H9 (cell line): ENCODE measurements around the gene CD1D. TPM values are rescaled to one million over a fixed set of nuclear protein-coding genes. Genes with fewer than 3 reads are reported as not detected.

Experiments
- DNase-seq: peaks from one replicate; pipeline ENCODE4 v3.0.0-alpha.2; 2017
- H2AFZ ChIP-seq: one replicate; pipeline ENCODE4 v1.6.1; 2013; ENCODE audit warnings: mild to moderate bottlenecking, low read length, control low read depth, moderate library complexity
- H2AK5ac ChIP-seq: 2 replicates; pipeline ENCODE4 v1.6.1; 2013; ENCODE audit warnings: low read length, control low read depth, mixed read lengths; ENCODE audit not compliant: insufficient read length
- H2BK120ac ChIP-seq: one replicate; pipeline ENCODE4 v1.6.1; 2013; ENCODE audit warnings: low read depth, mild to moderate bottlenecking, low read length, control low read depth, inconsistent platforms; ENCODE audit not compliant: poor library complexity, severe bottlenecking
- H2BK12ac ChIP-seq: 2 replicates; pipeline ENCODE4 v1.6.1; 2013; ENCODE audit warnings: low read length, control low read depth, mixed read lengths, low read depth; ENCODE audit not compliant: insufficient read length
- H2BK15ac ChIP-seq: 2 replicates; pipeline ENCODE4 v1.6.1; 2013; ENCODE audit warnings: low read depth, low read length, control low read depth
- H2BK20ac ChIP-seq: one replicate; pipeline ENCODE4 v1.6.1; 2013; ENCODE audit warnings: low read depth, mild to moderate bottlenecking, low read length, control low read depth, inconsistent platforms; ENCODE audit not compliant: poor library complexity, severe bottlenecking
- H2BK5ac ChIP-seq: 2 replicates; pipeline ENCODE4 v1.6.1; 2013; ENCODE audit warnings: low read length, control low read depth, mixed read lengths; ENCODE audit not compliant: insufficient read length
- H3K14ac ChIP-seq: 2 replicates; pipeline ENCODE4 v1.6.1; 2013; ENCODE audit warnings: low read length, control low read depth; ENCODE audit not compliant: insufficient read depth
- H3K18ac ChIP-seq: 2 replicates; pipeline ENCODE4 v1.6.1; 2013; ENCODE audit warnings: low read depth, mild to moderate bottlenecking, mixed read lengths, low read length, control low read depth; ENCODE audit not compliant: insufficient read length
- H3K23ac ChIP-seq: 2 replicates; pipeline ENCODE4 v1.6.1; 2013; ENCODE audit warnings: low read length, control low read depth, mixed read lengths, low read depth; ENCODE audit not compliant: insufficient read length
- H3K23me2 ChIP-seq: 2 replicates; pipeline ENCODE4 v1.6.1; 2013; ENCODE audit warnings: low read depth, mild to moderate bottlenecking, mixed read lengths, low read length, control low read depth; ENCODE audit not compliant: insufficient read length, poor library complexity, severe bottlenecking
- H3K27ac ChIP-seq: 2 replicates; pipeline ENCODE4 v1.5.1; 2013; ENCODE audit warnings: low read length, control low read depth, mixed read lengths, low read depth; ENCODE audit not compliant: insufficient read length
- H3K27me3 ChIP-seq: 2 replicates; pipeline ENCODE4 v1.6.1; 2013; ENCODE audit warnings: low read length, control low read depth, inconsistent platforms; ENCODE audit not compliant: insufficient read depth
- H3K4ac ChIP-seq: 2 replicates; pipeline ENCODE4 v1.6.1; 2013; ENCODE audit warnings: low read depth, mild to moderate bottlenecking, control low read depth, inconsistent platforms, low read length, moderate library complexity
- H3K4me1 ChIP-seq: 2 replicates; pipeline ENCODE4 v1.6.1; 2013; ENCODE audit warnings: low read length, control low read depth, inconsistent platforms; ENCODE audit not compliant: insufficient read depth
- H3K4me2 ChIP-seq: 2 replicates; pipeline ENCODE4 v1.6.1; 2013; ENCODE audit warnings: low read length, control low read depth, mixed read lengths; ENCODE audit not compliant: insufficient read length, insufficient read depth
- H3K56ac ChIP-seq: 2 replicates; pipeline ENCODE4 v1.6.1; 2013; ENCODE audit warnings: low read depth, mild to moderate bottlenecking, mixed read lengths, low read length, control low read depth; ENCODE audit not compliant: insufficient read length
- H3K79me1 ChIP-seq: 2 replicates; pipeline ENCODE4 v1.6.1; 2013; ENCODE audit warnings: low read depth, mild to moderate bottlenecking, moderate library complexity, low read length, control low read depth, inconsistent platforms; ENCODE audit not compliant: insufficient read depth, poor library complexity, severe bottlenecking
- H3K79me2 ChIP-seq: 2 replicates; pipeline ENCODE4 v1.6.1; 2013; ENCODE audit warnings: low read length, control low read depth, inconsistent platforms; ENCODE audit not compliant: insufficient read depth
- H3K9ac ChIP-seq: 2 replicates; pipeline ENCODE4 v1.6.1; 2013; ENCODE audit warnings: low read length, control low read depth, mixed read lengths; ENCODE audit not compliant: insufficient read length; ENCODE audit errors: extremely low read depth
- H3K9me3 ChIP-seq: one replicate; pipeline ENCODE4 v1.6.1; 2013; ENCODE audit warnings: low read depth, low read length, inconsistent platforms; ENCODE audit not compliant: control insufficient read depth
- H3T11ph ChIP-seq: one replicate; pipeline ENCODE4 v1.6.1; 2013; ENCODE audit warnings: mild to moderate bottlenecking, low read length, control low read depth, inconsistent platforms
- H4K20me1 ChIP-seq: one replicate; pipeline ENCODE4 v1.6.1; 2013; ENCODE audit not compliant: control insufficient read depth, insufficient read length, insufficient read depth
- H4K5ac ChIP-seq: 2 replicates; pipeline ENCODE4 v1.6.1; 2013; ENCODE audit warnings: low read depth, mild to moderate bottlenecking, mixed read lengths, low read length, control low read depth; ENCODE audit not compliant: insufficient read length
- H4K8ac ChIP-seq: replicated peaks from 2 replicates; pipeline ENCODE4 v1.6.1; 2013; ENCODE audit warnings: low read length, control low read depth, mixed read lengths, low read depth; ENCODE audit not compliant: insufficient read length
- H4K91ac ChIP-seq: 2 replicates; pipeline ENCODE4 v1.6.1; 2013; ENCODE audit warnings: low read depth, mild to moderate bottlenecking, moderate library complexity, mixed read lengths, low read length, control low read depth; ENCODE audit not compliant: insufficient read length
- H3K27ac Mint-ChIP-seq, 3 experiments: 2 replicates in 2 of 3; 3 replicates in 1 of 3; pipeline ENCODE4 v1.8.0; 2020 to 2021; ENCODE audit warnings: mixed read lengths in 3 of 3, mild to moderate bottlenecking in 1 of 3, moderate library complexity in 1 of 3
- H3K27me3 Mint-ChIP-seq: 2 replicates; pipeline ENCODE4 v1.8.0; 2021; ENCODE audit warnings: low read depth, mild to moderate bottlenecking, moderate library complexity, mixed read lengths
- H3K36me3 Mint-ChIP-seq, 3 experiments: 2 replicates in 2 of 3; 3 replicates in 1 of 3; pipeline ENCODE4 v1.8.0; 2020 to 2021; ENCODE audit warnings: low read depth in 3 of 3, mixed read lengths in 3 of 3; ENCODE audit not compliant: insufficient read depth in 1 of 3
- H3K4me1 Mint-ChIP-seq, 2 experiments: 2 replicates each; pipeline ENCODE4 v1.8.0; 2020; ENCODE audit warnings: mixed read lengths in 2 of 2
- H3K4me3 Mint-ChIP-seq, 2 experiments: 2 replicates in 1 of 2; 3 replicates in 1 of 2; pipeline ENCODE4 v1.8.0; 2020 to 2021; ENCODE audit warnings: mild to moderate bottlenecking in 2 of 2, mixed read lengths in 2 of 2, moderate library complexity in 1 of 2
- H3K9me3 Mint-ChIP-seq, 2 experiments: 2 replicates in 1 of 2; 3 replicates in 1 of 2; pipeline ENCODE4 v1.8.0; 2020; ENCODE audit warnings: mild to moderate bottlenecking in 2 of 2, mixed read lengths in 2 of 2, moderate library complexity in 1 of 2
- total RNA-seq: library from RNA; stranded (reverse); gene quantifications from 2 replicates; pipeline ENCODE4 v1.2.1, GENCODE V29; 2021
- TF ChIP-seq, protein P1 (sequence below): fragments of 200-600 bp; sonication (generic); conservative IDR thresholded peaks from 3 replicates; pipeline ENCODE4 v1.8.0; 2021; ENCODE audit warnings: antibody characterized with exemption, mild to moderate bottlenecking

Gene CD1D
- total RNA-seq, 1 experiment from 2014 or later: 0.98 TPM

DNA sequence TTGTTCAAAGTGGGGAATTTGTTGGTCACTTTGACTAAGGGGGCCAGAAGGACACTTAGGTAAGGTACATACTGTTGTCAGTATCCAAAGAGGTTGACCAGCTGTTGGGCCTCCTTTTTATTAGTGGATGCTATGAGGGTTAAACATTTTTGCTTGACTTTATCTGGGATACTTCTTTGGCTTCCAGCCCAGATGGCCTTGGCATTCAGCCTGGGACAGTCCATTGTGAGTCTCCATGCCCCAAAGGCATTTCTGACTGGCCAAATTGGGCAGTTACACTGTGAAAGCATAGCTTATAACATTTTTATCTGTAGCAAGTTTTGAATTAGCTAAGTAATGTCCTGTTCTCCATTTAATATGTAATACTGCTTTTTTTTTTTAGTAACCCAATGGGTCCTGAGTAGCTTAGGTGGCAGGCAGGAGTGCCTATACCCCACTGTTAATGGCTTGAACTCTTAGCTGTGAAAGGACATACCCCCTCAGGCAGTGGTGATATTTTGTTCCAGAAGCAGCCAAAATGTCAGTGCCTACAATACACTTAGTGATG is 35.4 kb upstream of the CD1D start:
- H3K27me3 Mint-ChIP-seq: peaks cover 43% of the 10 kb centered on the region
- H3K4me1 Mint-ChIP-seq: peaks cover 3 to 18% of the 10 kb centered on the region in 2 experiments
- H3K4me2 ChIP-seq: no peak overlapping the region

More for the DNA sequence above, 35.4 kb upstream of the CD1D start:
- Mint-ChIP-seq H3K4me3 (no peak overlapping the region), H3K27ac (no peak overlapping the region), H3K9me3 (peaks cover 0 to 5% of the 10 kb centered on the region in 2 experiments; a peak in 1 of 5 replicates), H3K36me3 (0 out of 7 replicates have a peak, but pooled peaks cover 0 to 5% (median 0%) of the 10 kb centered on the region in 3 experiments)
- no peak overlapping the region for H2BK5ac ChIP-seq
- no peak overlapping the region for H2AK5ac ChIP-seq
- no peak overlapping the region for H2BK12ac ChIP-seq
- TF ChIP-seq, protein P1, sequence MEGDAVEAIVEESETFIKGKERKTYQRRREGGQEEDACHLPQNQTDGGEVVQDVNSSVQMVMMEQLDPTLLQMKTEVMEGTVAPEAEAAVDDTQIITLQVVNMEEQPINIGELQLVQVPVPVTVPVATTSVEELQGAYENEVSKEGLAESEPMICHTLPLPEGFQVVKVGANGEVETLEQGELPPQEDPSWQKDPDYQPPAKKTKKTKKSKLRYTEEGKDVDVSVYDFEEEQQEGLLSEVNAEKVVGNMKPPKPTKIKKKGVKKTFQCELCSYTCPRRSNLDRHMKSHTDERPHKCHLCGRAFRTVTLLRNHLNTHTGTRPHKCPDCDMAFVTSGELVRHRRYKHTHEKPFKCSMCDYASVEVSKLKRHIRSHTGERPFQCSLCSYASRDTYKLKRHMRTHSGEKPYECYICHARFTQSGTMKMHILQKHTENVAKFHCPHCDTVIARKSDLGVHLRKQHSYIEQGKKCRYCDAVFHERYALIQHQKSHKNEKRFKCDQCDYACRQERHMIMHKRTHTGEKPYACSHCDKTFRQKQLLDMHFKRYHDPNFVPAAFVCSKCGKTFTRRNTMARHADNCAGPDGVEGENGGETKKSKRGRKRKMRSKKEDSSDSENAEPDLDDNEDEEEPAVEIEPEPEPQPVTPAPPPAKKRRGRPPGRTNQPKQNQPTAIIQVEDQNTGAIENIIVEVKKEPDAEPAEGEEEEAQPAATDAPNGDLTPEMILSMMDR: no peak
- H4K20me1 ChIP-seq: no peaks in the 10 kb centered on the region
- no peak overlapping the region for H2BK15ac ChIP-seq
- H2BK120ac ChIP-seq: no peak overlapping the region
- H3K9me3 ChIP-seq: no peaks in the 10 kb centered on the region
- H3K27ac ChIP-seq: no peak overlapping the region
- no peak overlapping the region for H3K18ac ChIP-seq
- H3K23ac ChIP-seq: no peak overlapping the region
- no peaks in the 10 kb centered on the region for H3K79me1 ChIP-seq
- H3K9ac ChIP-seq: no peak overlapping the region
- H3K56ac ChIP-seq: no peak overlapping the region
- H3K23me2 ChIP-seq: no peaks in the 10 kb centered on the region
- H4K91ac ChIP-seq: no peak overlapping the region
- H3T11ph ChIP-seq: no peak overlapping the region
- no peak overlapping the region for H2BK20ac ChIP-seq
- no peaks in the 10 kb centered on the region for H3K79me2 ChIP-seq
- H3K14ac ChIP-seq: no peak overlapping the region
- no peaks in the 10 kb centered on the region; the same call in 1 of the 2 replicates for H3K27me3 ChIP-seq
- no peaks in the 10 kb centered on the region for H3K4me1 ChIP-seq
- H4K5ac ChIP-seq: no peak overlapping the region
- no peak overlapping the region for H2AFZ ChIP-seq
- no peak overlapping the region for H3K4ac ChIP-seq
- no peak for DNase-seq
- H4K8ac ChIP-seq: no peak overlapping the region
